Upper lobe of left lung (tissue), 6 donors: ENCODE data around the gene REX1BD. TPM values are rescaled to one million over a fixed set of nuclear protein-coding genes. Genes with fewer than 3 reads are reported as not detected.
A peak's percentile ranks its signal among the peaks of the same experiment; 100 is the strongest.
"Not testable (repeated sequence)": the region's sequence is repeated elsewhere in the genome, so short reads cannot be mapped to it uniquely, and the experiment has no call there.

Experiments used
- ATAC-seq, 2 donors: fragments of 200-7000 bp; cut with Tn5 transposase; one replicate each; pipeline ENCODE4 v1.9.1; 2022; ENCODE audit warnings: mild to moderate bottlenecking in 2 of 2, moderate library complexity in 2 of 2; ENCODE audit not compliant: low FRiP score in 2 of 2
- DNase-seq, 2 donors: peaks; one replicate each; pipeline ENCODE4 v3.0.0-alpha.2; 2019 to 2020
- H3K27ac ChIP-seq, 4 donors: fragments of 200-600 bp; sonication (generic); one replicate each; pipeline ENCODE4 v1.5.1; 2016 to 2019
- H3K27me3 ChIP-seq, 4 donors: fragments of 200-600 bp; sonication (generic); one replicate each; pipeline ENCODE4 v1.5.1; 2017 to 2019
- H3K36me3 ChIP-seq, 4 donors: fragments of 200-600 bp; sonication (generic); one replicate each; pipeline ENCODE4 v1.5.1; 2016 to 2019
- H3K4me1 ChIP-seq, 4 donors: fragments of 200-600 bp; sonication (generic); one replicate each; pipeline ENCODE4 v1.5.1; 2018 to 2019
- H3K4me3 ChIP-seq, 4 donors: fragments of 200-600 bp; sonication (generic); one replicate each; pipeline ENCODE4 v1.5.1; 2017 to 2019; ENCODE audit warnings: mild to moderate bottlenecking in 2 of 4, moderate library complexity in 1 of 4
- H3K9me3 ChIP-seq, 4 donors: fragments of 200-600 bp; sonication (generic); one replicate each; pipeline ENCODE4 v1.5.1; 2018 to 2019
- EP300 ChIP-seq, 4 donors: sonication (generic); formaldehyde crosslinking; IDR thresholded peaks; one replicate each; pipeline ENCODE4 v1.5.1; 2017; ENCODE audit warnings: antibody characterized with exemption in 4 of 4, control low read depth in 2 of 4
- POLR2A ChIP-seq, 4 donors: fragments of 450-650 bp; IDR thresholded peaks; one replicate each; pipeline ENCODE4 v1.5.1; 2016 to 2017; ENCODE audit warnings: antibody characterized with exemption in 4 of 4, mild to moderate bottlenecking in 2 of 4
- POLR2AphosphoS5 ChIP-seq, 2 donors: sonication (generic); formaldehyde crosslinking; IDR thresholded peaks; one replicate each; pipeline ENCODE4 v1.5.1; 2017; ENCODE audit warnings: antibody characterized with exemption in 2 of 2
- WGBS, 2 donors: methylation state at CpG; one replicate each; pipeline ENCODE4 v1.1.5; 2017 to 2018; 5-methylcytosine and 5-hydroxymethylcytosine counted together
- total RNA-seq, 6 donors: library from RNA; depleted of rRNA in 4 of 6; stranded (reverse); fragments of >200 nt in 4 of 6; gene quantifications; one replicate each; pipeline versions ENCODE4 v1.1.0 to v1.2.1, GENCODE V29; 2016 to 2021
- TF ChIP-seq, protein P1 (sequence below), 6 experiments: fragments of 450-650 bp in 4 of 6; fragments of 200-600 bp in 2 of 6; sonication (generic) in 2 of 6; IDR thresholded peaks; one replicate each; pipeline ENCODE4 v1.5.1; 2016 to 2019; ENCODE audit warnings: antibody characterized with exemption in 6 of 6
- donor health status: DM: no; HTN: no; CAD: no; lungs with moderate emphysema.
- donor health status: DM: no; HTN: yes; CAD: no; lungs with severe emphysema.

REX1BD gene
- total RNA-seq, 6 donors from 2014 or later, result 83.6 to 114 (median 91.6) TPM

GRCh38 chr19:18589380-18590272 is 1.0 kb downstream of the REX1BD start:
- WGBS, 2 donors, result 23 to 35% methylated on average over 23 to 37 of the region's 52 CpGs
- peak; percentile 76 to 86 for ATAC-seq
- peak overlapping the region; percentile 60 to 93 (median 86) for H3K4me3 ChIP-seq
- H3K27me3 ChIP-seq, result no peaks in the 10 kb centered on the region
- DNase-seq, result peak; percentile 65 to 94
- no peaks in the 10 kb centered on the region for H3K9me3 ChIP-seq
- H3K27ac ChIP-seq, result peak overlapping the region; percentile 78 to 88 (median 84)
- H3K4me1 ChIP-seq, result peaks cover 28 to 38% (median 32%) of the 10 kb centered on the region in 4 donors
- TF ChIP-seq POLR2A (IDR thresholded peaks at IDR 0.05), result no peak
- TF ChIP-seq EP300 (IDR thresholded peaks at IDR 0.05), result no peak
- TF ChIP-seq, protein P1, sequence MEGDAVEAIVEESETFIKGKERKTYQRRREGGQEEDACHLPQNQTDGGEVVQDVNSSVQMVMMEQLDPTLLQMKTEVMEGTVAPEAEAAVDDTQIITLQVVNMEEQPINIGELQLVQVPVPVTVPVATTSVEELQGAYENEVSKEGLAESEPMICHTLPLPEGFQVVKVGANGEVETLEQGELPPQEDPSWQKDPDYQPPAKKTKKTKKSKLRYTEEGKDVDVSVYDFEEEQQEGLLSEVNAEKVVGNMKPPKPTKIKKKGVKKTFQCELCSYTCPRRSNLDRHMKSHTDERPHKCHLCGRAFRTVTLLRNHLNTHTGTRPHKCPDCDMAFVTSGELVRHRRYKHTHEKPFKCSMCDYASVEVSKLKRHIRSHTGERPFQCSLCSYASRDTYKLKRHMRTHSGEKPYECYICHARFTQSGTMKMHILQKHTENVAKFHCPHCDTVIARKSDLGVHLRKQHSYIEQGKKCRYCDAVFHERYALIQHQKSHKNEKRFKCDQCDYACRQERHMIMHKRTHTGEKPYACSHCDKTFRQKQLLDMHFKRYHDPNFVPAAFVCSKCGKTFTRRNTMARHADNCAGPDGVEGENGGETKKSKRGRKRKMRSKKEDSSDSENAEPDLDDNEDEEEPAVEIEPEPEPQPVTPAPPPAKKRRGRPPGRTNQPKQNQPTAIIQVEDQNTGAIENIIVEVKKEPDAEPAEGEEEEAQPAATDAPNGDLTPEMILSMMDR (IDR thresholded peaks at IDR 0.05), result peak in 4 of 6 experiments; percentile 38 to 66 (median 57)
- peak in 1 of 2 donors; percentile 14 for TF ChIP-seq POLR2AphosphoS5 (IDR thresholded peaks at IDR 0.05)
- peaks cover 0 to 15% (median 9%) of the 10 kb centered on the region in 4 donors for H3K36me3 ChIP-seq

DNA sequence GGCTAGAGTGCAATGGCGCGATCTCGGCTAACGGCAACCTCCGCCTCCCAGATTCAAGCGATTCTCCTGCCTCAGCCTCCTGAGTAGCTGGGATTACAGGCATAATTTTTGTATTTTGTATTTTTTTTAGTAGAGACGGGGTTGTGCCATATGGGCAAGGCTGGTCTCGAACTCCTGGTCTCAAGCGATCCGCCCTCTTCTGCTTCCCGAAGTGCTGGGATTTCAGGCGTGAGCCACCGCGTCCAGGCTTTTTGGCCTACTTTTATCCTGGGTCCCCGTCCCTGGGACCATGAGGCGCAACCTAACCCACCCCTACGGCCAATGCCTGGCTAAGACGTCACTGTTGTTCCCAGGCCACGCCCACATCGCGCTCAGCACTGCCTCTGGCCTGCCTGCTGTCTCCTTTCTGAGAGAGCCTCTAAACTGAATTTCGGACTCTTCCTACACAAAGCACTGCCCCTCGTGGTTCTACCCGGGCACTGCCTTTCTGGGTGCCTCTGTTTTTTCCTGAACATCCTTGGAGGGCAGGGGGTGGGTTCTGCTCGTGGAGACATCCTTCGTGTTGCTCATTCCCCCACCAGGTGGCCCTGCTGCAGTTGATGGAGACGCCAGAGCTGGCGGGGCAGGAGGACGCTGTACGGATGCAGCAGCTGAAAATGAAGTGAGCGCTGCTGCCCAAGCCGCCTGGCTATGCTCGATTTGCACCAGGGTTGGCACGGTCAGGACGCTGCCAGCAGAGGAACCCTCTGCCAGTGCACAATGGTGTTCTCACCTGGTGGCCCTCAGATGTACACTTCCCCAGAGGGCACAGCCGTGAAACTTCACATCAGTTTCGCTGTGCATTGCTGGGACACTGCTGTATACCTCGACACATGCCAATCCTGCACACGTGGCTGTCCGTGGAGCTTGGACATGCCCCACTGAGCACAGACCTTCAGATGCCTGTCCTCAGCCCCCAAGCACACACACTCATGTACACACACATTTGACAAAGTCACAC is 2.0 kb downstream of the REX1BD start:
- DNase-seq (peak in 1 of 2 donors; percentile 46), ATAC-seq (no peak)
- no peak overlapping the region for H3K4me3 ChIP-seq
- H3K9me3 ChIP-seq, result no peaks in the 10 kb centered on the region
- H3K4me1 ChIP-seq, result peaks cover 35 to 45% (median 38%) of the 10 kb centered on the region in 4 donors
- TF ChIP-seq POLR2AphosphoS5 (IDR thresholded peaks at IDR 0.05) (no peak), POLR2A (IDR thresholded peaks at IDR 0.05) (no peak), EP300 (IDR thresholded peaks at IDR 0.05) (no peak)
- TF ChIP-seq, protein P1 (IDR thresholded peaks at IDR 0.05), result no peak
- H3K27me3 ChIP-seq, result no peaks in the 10 kb centered on the region
- peaks cover 0 to 15% (median 9%) of the 10 kb centered on the region in 4 donors for H3K36me3 ChIP-seq
- H3K27ac ChIP-seq, result peak overlapping the region in 1 of 4 donors; percentile 87
- WGBS, 2 donors, result 77 to 82% methylated on average over 29 to 31 of the region's 40 CpGs

- WGBS, 2 donors, result 90 to 96% methylated on average over 16 to 21 of the region's 22 CpGs
- Histone ChIP-seq H3K36me3 (peaks cover 0 to 15% (median 9%) of the 10 kb centered on the region in 4 donors), H3K27ac (no peak overlapping the region), H3K9me3 (no peaks in the 10 kb centered on the region), H3K27me3 (no peaks in the 10 kb centered on the region), H3K4me3 (no peak overlapping the region), H3K4me1 (peaks cover 35 to 50% (median 38%) of the 10 kb centered on the region in 4 donors)
- no peak for TF ChIP-seq POLR2AphosphoS5 (IDR thresholded peaks at IDR 0.05)
- TF ChIP-seq, protein P1 (IDR thresholded peaks at IDR 0.05), result no peak
- TF ChIP-seq EP300 (IDR thresholded peaks at IDR 0.05), result no peak
- TF ChIP-seq POLR2A (IDR thresholded peaks at IDR 0.05), result no peak
- ATAC-seq, result no peak
- DNase-seq, result peak in 1 of 2 donors; percentile 67
Measured at GRCh38 chr19:18591735-18592385, 3.3 kb downstream of the REX1BD start.

- not testable (repeated sequence) for H3K27ac ChIP-seq, DNase-seq, ATAC-seq, H3K9me3 ChIP-seq, H3K27me3 ChIP-seq, H3K4me3 ChIP-seq
- peaks cover 0 to 15% (median 9%) of the 10 kb centered on the region in 4 donors for H3K36me3 ChIP-seq
- WGBS, 2 donors, result 82 to 91% methylated on average over 5 of the region's 5 CpGs
- peaks cover 34 to 53% (median 37%) of the 10 kb centered on the region in 4 donors for H3K4me1 ChIP-seq
Measured at GRCh38 chr19:18592732-18593131, 4.1 kb downstream of the REX1BD start.
